SK-MEL-5 (cell line): Measurements from ENCODE around the gene CCNYL1. TPM values are rescaled to one million over a fixed set of nuclear protein-coding genes. Genes with fewer than 3 reads are reported as not detected.
"Not testable (repeated sequence)": the region's sequence is repeated elsewhere in the genome, so short reads cannot be mapped to it uniquely, and the experiment has no call there.

Experiments used
- DNase-seq: peaks from one replicate; pipeline ENCODE4 v3.0.0-alpha.2; 2016; ENCODE audit warnings: low read depth, low spot score
- in situ Hi-C: cut with HindIII; loops from 2 replicates; pipeline ENCODE4 v1.10.0; 2016; ENCODE audit warnings: low sequenced_read_pairs, high pct_unique_total_duplicates, low pct_unique_long_range_greater_than_20kb
- polyA plus RNA-seq, 2 experiments: library from polyadenylated mRNA; depleted of rRNA; stranded (reverse); fragments of >200 nt; gene quantifications; 2 replicates each; pipeline ENCODE4 v1.2.3, GENCODE V29; 2015
- total RNA-seq: library from RNA; depleted of rRNA; stranded (reverse); fragments of >200 nt; shearing (Covaris generic); gene quantifications from 2 replicates; pipeline ENCODE4 v1.2.3, GENCODE V29; 2014; rRNA removed

Gene CCNYL1
- 7.0 and 8.5 TPM in 2 replicates for total RNA-seq
- 11.1 and 18.7 TPM in 2 replicates for polyA plus RNA-seq (2015; cell fraction: cytosol; rRNA removed)
- polyA plus RNA-seq (2015; cell fraction: nucleus; rRNA removed), result 6.3 and 8.1 TPM in 2 replicates

DNA sequence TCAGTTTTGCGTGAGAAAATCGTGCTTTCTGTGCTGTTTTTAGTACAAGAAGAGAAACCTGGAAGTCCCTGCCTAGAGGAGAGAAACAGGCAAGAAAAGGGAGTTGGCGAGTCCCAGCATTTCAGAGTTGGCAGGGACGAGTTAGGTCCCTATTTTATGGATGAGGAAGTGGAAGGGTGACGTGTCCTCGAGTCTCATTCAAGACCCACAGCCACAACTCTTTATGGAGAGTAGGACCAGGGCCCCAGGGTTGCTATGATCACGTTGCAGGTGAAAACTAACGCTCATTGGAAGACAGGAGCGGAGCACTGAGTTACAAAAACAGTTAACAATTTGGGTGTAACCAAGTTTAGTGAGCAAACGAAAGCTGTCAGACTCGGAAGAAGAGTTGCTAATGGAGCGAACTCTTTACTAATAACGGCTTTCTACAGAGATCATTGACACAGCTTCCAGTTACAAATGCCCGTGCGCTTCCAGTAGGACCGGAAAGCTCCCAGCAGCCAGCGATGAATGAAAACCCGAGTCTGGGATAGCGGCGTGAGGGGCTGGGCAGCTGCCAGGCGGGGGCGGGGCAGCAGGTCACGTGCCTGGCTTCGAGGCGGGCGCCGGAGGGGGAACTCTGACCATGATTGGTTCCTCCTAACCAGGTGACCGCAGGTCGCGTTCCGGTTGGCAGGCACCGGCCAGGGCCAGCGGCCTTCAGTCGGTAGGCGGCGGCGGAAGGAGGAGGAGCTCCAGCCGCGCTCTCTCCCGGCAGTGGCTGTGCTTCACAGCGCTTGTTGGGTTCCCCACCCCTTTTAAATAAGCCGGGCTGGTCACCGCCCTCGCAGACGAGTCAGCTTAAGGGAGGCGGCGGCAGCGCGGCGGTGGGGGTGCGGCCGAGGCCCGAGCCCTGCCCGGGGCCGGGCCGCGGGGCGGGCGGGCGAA is at the start of gene CCNYL1:
Gene CCNYL1 (plus strand): TSS at position 827 of the 927 bp plus-strand sequence. CDS start 257 bp downstream, outside the sequence.
- in situ Hi-C loops, result no loop called here
- peak; percentile 97 for DNase-seq

DNA sequence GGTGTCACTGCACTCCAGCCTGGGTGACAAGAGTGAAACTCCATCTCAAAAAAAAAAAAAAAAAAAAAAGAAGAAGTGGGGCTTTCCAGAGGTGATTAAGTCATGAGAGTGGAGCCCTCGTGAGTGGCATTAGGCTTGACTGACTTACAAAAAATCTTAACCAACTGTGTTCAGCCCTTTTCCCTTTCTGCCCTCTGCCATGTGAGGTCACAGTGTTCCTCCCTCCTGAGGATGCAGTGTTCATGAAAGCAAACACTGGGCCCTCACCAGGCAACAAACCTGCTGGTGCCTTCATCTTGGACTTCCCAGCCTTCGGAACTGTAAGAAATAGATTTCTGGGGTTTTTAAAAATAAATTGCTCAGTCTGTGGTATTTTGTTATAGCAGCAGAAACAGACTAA is 49.2 kb upstream of the CCNYL1 start:
- no peak for DNase-seq
- in situ Hi-C loops, result no loop called here

GRCh38 chr2:207663870-207664545 is 47.4 kb upstream of the CCNYL1 start:
- in situ Hi-C loops, result no loop called here
- no peak for DNase-seq

- DNase-seq, result no peak
- in situ Hi-C loops, result no loop called here
Measured at GRCh38 chr2:207670887-207671286, 40.6 kb upstream of the CCNYL1 start.

GRCh38 chr2:207673431-207673830 is 38.0 kb upstream of the CCNYL1 start:
- in situ Hi-C loops, result no loop called here
- no peak for DNase-seq

DNA sequence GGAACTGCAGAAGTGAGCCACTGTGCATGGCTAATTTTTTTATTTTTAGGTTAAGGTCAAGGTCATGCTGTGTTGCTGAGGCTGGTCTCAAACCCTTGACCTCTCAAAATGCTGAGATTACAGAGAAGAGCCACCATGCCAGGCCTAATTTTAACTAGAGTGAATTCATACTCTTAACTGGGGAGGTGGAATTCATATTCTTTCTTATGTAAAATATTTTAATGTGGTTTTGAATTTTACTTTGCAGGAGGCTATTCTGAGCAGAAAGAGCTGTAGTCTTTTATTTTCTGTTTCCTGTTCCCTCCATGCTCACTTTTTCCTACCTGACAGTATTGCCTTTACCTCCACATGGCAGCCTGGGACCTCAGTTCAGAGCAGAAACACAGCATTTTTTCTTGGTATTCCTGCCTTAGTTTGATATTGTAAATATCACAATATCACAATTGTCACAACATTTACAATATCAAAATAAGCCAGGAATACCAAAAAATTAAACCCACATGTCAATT is 37.1 kb upstream of the CCNYL1 start:
- in situ Hi-C loops, result no loop called here
- no peak for DNase-seq

DNA sequence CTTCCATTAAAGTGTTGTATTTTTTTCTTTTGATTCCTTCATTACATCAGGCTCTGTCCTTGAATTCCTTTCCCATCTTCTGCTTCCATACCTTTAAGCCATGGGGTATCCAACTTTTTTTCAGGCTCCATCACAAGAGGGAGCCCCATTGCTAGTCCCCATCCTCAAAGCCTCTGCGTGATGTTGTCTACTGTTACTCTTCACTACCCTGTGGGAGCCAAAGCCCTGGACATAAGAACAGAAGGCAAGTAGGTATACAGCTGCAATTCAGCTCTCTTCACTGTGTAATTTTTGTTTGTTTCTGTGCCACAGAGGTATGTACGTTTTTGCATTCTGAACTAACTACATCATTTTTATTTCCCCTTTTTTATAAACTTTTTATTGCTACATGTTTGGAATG is 36.6 kb upstream of the CCNYL1 start:
- DNase-seq, result no peak
- in situ Hi-C loops, result no loop called here

DNA sequence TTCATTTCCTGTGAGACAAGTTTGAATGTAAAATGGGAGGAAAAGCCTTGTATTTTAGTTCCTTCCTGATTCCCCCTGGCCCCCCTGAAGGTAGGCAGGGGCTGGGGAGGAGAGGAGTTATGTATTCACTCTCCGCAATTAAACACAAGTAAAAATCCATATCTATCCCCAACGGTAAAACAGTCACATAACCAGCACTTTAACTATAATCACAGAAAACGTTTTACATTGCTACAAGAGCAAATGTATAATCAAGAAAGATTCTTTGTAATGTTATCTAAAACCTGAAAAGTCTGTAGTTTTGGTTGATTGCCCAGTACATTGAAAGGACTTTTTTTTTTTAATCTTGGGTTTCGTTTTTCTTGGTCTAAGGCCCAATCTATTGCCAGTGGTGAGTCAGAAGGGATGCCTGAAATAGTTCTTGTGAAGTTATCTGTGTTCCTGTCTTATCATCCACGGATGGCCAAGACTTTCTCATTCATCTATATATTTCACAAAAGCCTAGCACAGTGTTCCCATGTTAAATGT is 34.5 kb upstream of the CCNYL1 start:
- in situ Hi-C loops, result no loop called here
- DNase-seq, result peak; percentile 24

DNA sequence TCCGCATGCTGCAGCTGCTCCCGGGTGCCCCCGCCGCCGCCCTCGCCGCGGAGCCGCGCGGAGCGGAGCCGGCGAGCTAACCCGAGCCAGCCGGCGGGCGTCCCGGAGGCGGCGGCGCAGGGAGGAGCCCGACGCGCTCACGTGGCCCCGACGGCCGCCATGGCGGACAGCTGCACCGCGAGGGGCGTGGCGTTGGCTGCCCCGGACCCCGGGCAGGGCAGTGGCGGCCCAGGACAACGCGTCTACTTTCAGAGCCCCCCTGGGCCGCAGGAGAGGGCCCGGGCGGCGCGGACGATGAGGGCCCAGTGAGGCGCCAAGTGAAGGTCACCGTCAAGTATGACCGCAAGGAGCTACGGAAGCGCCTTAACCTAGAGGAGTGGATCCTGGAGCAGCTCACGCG is 30.0 kb upstream of the CCNYL1 start:
- in situ Hi-C loops, result no loop called here
- no peak for DNase-seq

DNA sequence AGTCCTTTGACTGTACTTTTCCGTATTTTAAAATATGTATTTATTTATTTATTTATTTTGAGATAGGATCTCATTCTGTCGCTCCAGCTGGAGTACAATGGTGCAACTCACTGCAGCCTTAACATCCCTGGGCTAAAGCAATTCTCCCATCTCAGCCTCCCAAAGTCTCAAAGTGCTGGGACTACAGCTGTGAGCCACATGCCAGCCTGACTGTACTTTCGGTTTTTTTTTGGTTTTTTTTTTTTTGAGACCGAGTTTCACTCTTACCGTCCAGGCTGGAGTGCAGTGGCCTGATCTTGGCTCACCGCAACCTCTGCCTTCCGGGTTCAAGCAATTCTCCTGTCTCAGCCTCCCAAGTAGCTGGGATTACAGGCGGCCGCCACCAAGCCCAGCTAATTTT is 28.9 kb upstream of the CCNYL1 start:
- in situ Hi-C loops, result no loop called here
- no peak for DNase-seq

DNA sequence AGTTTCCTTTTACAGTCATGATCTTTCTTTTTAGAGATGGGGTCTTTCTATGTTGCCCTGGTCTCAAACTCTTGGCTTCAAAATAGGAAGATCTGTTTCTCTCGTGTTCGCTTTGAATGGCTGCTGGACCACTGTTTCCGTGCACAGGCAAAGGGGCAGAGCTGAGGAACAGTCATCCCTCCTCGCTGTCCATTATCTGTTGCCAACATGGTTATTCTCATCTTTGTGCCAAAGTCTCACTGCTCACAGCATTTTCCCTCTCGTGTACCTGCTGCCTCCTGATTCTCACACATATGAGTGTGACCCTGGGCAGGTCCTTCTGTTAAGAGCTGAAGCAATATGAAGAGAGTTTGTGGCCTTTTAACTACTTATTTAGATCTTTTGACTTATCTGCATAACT is 28.0 kb upstream of the CCNYL1 start:
- in situ Hi-C loops, result no loop called here
- no peak for DNase-seq

DNA sequence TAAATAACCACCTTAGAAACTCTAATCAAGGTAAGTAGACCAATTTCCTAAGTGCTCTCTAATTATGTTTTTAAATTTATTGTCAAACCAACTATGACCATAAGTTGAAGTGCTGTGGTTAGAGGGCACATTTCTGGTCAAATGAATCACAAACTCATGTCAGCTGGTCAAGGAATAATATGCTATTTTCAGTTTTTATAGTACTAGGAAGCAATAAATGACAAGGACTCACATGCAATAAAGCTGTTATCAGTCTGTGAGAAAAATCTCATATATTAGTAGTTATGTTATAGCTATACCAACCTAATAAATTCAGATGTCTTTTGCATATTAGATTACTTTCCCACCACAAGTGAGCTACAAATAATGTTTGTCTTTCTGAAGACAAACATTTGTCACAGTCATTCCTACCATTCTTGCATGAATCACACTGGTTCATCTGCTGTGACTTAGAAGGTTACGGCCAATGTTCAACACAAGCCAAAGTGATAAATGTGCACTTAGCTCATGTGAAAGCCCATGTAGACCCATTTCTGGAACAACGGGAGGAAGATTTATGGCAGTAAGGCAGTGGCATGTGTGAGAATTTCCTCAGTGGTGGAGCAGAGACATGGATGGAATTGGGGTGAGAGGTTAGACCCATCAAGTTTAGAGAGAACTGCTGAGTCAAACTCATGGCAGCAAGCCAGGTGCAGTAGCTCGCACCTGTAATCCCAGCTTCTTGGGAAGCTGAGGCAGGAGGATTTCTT is 27.4 kb upstream of the CCNYL1 start:
- in situ Hi-C loops, result no loop called here
- peak; percentile 13 for DNase-seq

DNA sequence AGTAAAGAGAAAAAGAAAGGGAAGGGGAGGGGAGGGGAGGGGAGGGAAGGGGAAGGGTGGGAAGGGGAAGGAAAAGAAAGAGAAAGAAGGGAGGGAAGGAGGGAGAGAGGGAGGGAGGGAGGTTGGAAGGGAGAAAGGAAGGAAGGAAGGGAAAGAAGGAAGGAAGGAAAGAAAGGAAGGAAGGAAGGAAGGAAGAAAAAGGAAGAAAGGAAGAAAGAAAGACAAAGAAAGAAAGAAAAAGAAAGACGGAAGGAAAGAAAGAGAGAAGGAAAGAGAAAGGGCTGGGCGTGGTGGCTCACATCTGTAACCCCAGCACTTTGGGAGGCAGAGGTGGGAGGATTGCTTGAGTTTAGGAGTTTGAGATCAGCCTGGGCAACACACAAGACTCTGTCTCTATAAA is 24.6 kb upstream of the CCNYL1 start:
- in situ Hi-C loops, result no loop called here
- no peak for DNase-seq

DNA sequence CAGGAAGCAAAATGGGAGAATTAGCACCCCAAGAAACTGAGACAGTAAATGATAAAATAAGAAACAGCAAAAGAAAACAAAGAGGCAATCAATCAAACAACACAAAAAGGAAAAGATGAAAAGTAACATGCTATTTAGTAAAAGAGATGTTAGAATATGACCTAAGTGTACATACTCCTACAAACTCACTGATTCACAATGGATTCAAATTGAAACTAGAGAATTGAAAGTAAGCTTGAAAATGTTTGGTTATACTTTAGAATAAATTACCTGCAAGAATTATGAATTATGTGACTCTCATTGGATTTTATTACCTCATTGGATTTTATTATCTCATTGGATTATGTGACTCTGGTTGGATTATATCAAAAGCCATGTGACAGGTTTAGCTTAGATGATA is 22.8 kb upstream of the CCNYL1 start:
- DNase-seq, result no peak
- in situ Hi-C loops, result no loop called here

GRCh38 chr2:207690845-207691461 is 20.5 kb upstream of the CCNYL1 start:
- in situ Hi-C loops, DNase-seq: not testable (repeated sequence)

DNA sequence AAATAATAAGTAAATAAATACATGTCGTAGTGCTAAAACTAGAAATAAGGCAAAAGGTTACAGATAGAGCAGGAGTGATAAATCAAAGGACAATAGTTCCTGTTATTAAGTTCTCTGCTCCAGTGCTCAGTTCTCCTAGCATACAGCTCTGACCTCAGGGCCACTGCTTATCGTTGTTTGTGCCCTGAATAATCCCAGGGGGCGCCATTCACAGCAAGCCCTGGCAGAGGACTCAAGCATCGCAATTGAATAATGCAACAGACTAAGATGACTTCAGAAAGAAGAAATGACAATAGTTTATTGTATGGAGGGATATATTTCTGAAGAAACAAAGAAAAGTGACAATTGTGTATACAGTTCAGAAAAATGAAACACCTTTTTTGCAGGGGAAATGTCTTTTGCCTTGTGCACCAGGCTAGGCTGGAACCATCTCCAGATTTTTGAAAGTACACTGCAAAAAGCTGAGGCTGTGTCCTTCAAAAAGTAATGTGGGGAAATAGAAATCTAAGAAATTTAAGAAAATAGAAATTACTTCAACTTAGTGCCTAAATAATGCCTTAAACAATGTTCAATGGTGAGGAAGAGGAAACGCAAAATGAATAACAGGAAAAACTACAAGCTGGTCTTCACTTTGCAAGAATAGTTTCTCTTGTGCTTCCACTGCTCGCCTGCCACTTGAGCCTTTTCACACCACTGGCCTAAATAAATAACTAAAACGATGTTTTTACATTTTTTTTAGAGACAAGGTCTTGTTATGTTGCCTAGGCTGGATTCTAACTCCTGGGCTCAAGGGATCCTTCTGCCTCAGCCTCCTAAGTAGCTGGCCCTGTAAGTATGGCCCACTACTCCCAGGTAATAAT is 19.0 kb upstream of the CCNYL1 start:
- peak; percentile 70 for DNase-seq
- in situ Hi-C loops, result no loop called here
